Testis (tissue), 2 donors: ENCODE measurements around the gene RAB22A.

ENCODE experiments used
- POLR2A ChIP-seq: fragments of 450-650 bp; IDR thresholded peaks from one replicate; pipeline ENCODE4 v1.6.1; 2017; ENCODE audit warnings: antibody characterized with exemption, mild to moderate bottlenecking, moderate library complexity
- TF ChIP-seq, protein P1 (sequence below), 3 experiments: fragments of 450-650 bp in 2 of 3; fragments of 200-600 bp in 1 of 3; sonication (generic) in 1 of 3; IDR thresholded peaks; one replicate each; pipeline ENCODE4 v1.5.1; 2016 to 2019; ENCODE audit warnings: antibody characterized with exemption in 3 of 3, mild to moderate bottlenecking in 2 of 3, moderate library complexity in 1 of 3

DNA sequence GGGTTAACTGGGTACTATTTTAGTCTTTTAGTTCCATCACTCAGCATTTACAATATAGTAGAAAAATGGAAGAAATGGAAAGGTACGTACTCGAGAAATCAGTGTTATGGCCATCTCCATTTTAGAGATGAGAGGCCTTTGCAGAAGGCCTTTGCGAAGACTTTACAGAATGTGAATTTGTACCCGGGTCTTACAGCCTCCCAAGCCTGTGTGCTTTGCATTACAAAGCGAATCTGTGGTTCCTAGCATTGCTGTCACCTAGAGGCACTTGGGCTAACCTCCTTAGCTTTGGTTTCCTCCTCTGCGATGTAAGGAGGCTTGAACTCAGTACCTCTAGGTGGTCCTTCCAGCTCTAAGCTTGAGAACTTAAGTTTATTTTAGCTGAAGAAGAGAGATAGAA lies 90.4 kb downstream of the RAB22A start:
- TF ChIP-seq, protein P1, sequence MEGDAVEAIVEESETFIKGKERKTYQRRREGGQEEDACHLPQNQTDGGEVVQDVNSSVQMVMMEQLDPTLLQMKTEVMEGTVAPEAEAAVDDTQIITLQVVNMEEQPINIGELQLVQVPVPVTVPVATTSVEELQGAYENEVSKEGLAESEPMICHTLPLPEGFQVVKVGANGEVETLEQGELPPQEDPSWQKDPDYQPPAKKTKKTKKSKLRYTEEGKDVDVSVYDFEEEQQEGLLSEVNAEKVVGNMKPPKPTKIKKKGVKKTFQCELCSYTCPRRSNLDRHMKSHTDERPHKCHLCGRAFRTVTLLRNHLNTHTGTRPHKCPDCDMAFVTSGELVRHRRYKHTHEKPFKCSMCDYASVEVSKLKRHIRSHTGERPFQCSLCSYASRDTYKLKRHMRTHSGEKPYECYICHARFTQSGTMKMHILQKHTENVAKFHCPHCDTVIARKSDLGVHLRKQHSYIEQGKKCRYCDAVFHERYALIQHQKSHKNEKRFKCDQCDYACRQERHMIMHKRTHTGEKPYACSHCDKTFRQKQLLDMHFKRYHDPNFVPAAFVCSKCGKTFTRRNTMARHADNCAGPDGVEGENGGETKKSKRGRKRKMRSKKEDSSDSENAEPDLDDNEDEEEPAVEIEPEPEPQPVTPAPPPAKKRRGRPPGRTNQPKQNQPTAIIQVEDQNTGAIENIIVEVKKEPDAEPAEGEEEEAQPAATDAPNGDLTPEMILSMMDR (IDR thresholded peaks at IDR 0.05): no peak
- no peak for TF ChIP-seq POLR2A
